HEK293 (cell line): ENCODE results near the gene IGFN1.

Experiments
- CTCF ChIA-PET: fragments of 350-600 bp; formaldehyde crosslinking; extraction: SDS; loops from one replicate; lab custom pipeline; 2021; ENCODE audit warnings: antibody characterized with exemption; lab: Yijun Ruan, JAX
- POLR2A ChIA-PET: fragments of 300-600 bp; formaldehyde crosslinking; extraction: SDS; loops from one replicate; lab custom pipeline; 2020; ENCODE audit warnings: antibody characterized with exemption, inconsistent platforms; lab: Yijun Ruan, JAX
- H3K27ac ChIP-seq: fragments of 200-500 bp; sonication (Bioruptor generic); 2 replicates; pipeline ENCODE4 v1.5.1; 2014; ENCODE audit warnings: low read depth, low read length, control low read depth, inconsistent platforms; ENCODE audit errors: extremely low read depth
- H3K36me3 ChIP-seq, 2 experiments: fragments of 200-500 bp in 1 of 2; sonication (Bioruptor generic) in 1 of 2; 1 replicate in 1 of 2; 2 replicates in 1 of 2; pipeline ENCODE4 v1.5.1; 2014 to 2017; ENCODE audit warnings: inconsistent platforms in 2 of 2, low read length in 2 of 2; ENCODE audit not compliant: control insufficient read depth in 2 of 2, insufficient read depth in 1 of 2
- H3K4me1 ChIP-seq: fragments of 200-500 bp; sonication (Bioruptor generic); 2 replicates; pipeline ENCODE4 v1.5.1; 2014; ENCODE audit warnings: mild to moderate bottlenecking, low read length, inconsistent platforms; ENCODE audit not compliant: control insufficient read depth, insufficient read depth
- H3K4me3 ChIP-seq: 2 replicates; pipeline ENCODE4 v1.5.1; 2011; ENCODE audit warnings: low read depth, mild to moderate bottlenecking, control low read depth, low read length, moderate library complexity
- H3K9me3 ChIP-seq: fragments of 200-500 bp; sonication (Bioruptor generic); 2 replicates; pipeline ENCODE4 v1.5.1; 2014; ENCODE audit warnings: low read depth, low read length, inconsistent platforms; ENCODE audit not compliant: control insufficient read depth, insufficient read depth
- EGR2 ChIP-seq: fragments of 450-650 bp; formaldehyde crosslinking; IDR thresholded peaks from 2 replicates; pipeline ENCODE4 v1.5.1; 2016; ENCODE audit warnings: low read depth, missing biosample characterization, missing genetic modification characterization
- GLIS1 ChIP-seq: fragments of 450-650 bp; formaldehyde crosslinking; IDR thresholded peaks from 2 replicates; pipeline ENCODE4 v1.5.1; 2016; ENCODE audit warnings: missing biosample characterization, missing genetic modification characterization
- GLIS2 ChIP-seq: fragments of 450-650 bp; formaldehyde crosslinking; IDR thresholded peaks from 2 replicates; pipeline ENCODE4 v1.5.1; 2016; ENCODE audit warnings: missing biosample characterization, missing genetic modification characterization
- KLF16 ChIP-seq: fragments of 450-650 bp; formaldehyde crosslinking; IDR thresholded peaks from 2 replicates; pipeline ENCODE4 v1.5.1; 2017; ENCODE audit warnings: missing biosample characterization, missing genetic modification characterization
- MYNN ChIP-seq: fragments of 450-650 bp; formaldehyde crosslinking; IDR thresholded peaks from 2 replicates; pipeline ENCODE4 v1.5.1; 2016; ENCODE audit warnings: missing biosample characterization, missing genetic modification characterization, borderline replicate concordance
- PRDM6 ChIP-seq: fragments of 450-650 bp; formaldehyde crosslinking; IDR thresholded peaks from 2 replicates; pipeline ENCODE4 v1.5.1; 2017; ENCODE audit warnings: missing biosample characterization, missing genetic modification characterization
- ZFHX2 ChIP-seq: fragments of 450-650 bp; formaldehyde crosslinking; conservative IDR thresholded peaks from 2 replicates; pipeline ENCODE4 v1.5.1; 2016; ENCODE audit warnings: missing biosample characterization, missing genetic modification characterization
- ZFP69B ChIP-seq: fragments of 450-650 bp; formaldehyde crosslinking; IDR thresholded peaks from 2 replicates; pipeline ENCODE4 v1.5.1; 2016; ENCODE audit warnings: missing biosample characterization, missing genetic modification characterization
- ZIC2 ChIP-seq: fragments of 450-650 bp; formaldehyde crosslinking; IDR thresholded peaks from 2 replicates; pipeline ENCODE4 v1.5.1; 2016; ENCODE audit warnings: missing biosample characterization, missing genetic modification characterization
- ZNF16 ChIP-seq: fragments of 450-650 bp; formaldehyde crosslinking; IDR thresholded peaks from 2 replicates; pipeline ENCODE4 v1.5.1; 2016; ENCODE audit warnings: low read depth, missing biosample characterization, missing genetic modification characterization
- ZNF544 ChIP-seq: fragments of 450-650 bp; formaldehyde crosslinking; IDR thresholded peaks from 2 replicates; pipeline ENCODE4 v1.5.0; 2017; ENCODE audit warnings: missing biosample characterization, missing genetic modification characterization
- ZNF548 ChIP-seq: fragments of 450-650 bp; formaldehyde crosslinking; IDR thresholded peaks from 2 replicates; pipeline ENCODE4 v1.5.1; 2016; ENCODE audit warnings: missing biosample characterization, missing genetic modification characterization
- ZNF561 ChIP-seq: fragments of 450-650 bp; IDR thresholded peaks from 2 replicates; pipeline ENCODE4 v1.5.1; 2018; ENCODE audit warnings: missing biosample characterization, missing genetic modification characterization, borderline replicate concordance
- ZNF585B ChIP-seq: fragments of 450-650 bp; formaldehyde crosslinking; IDR thresholded peaks from 2 replicates; pipeline ENCODE4 v1.5.1; 2016; ENCODE audit warnings: missing biosample characterization, missing genetic modification characterization
- ZNF596 ChIP-seq: fragments of 450-650 bp; IDR thresholded peaks from 2 replicates; pipeline ENCODE4 v1.5.0; 2018; ENCODE audit warnings: missing biosample characterization, mild to moderate bottlenecking, missing genetic modification characterization, moderate library complexity
- ZNF654 ChIP-seq: fragments of 450-650 bp; formaldehyde crosslinking; IDR thresholded peaks from 2 replicates; pipeline ENCODE4 v1.5.1; 2016; ENCODE audit warnings: low read depth, missing biosample characterization, missing genetic modification characterization
- ZNF664 ChIP-seq: fragments of 450-650 bp; formaldehyde crosslinking; IDR thresholded peaks from 2 replicates; pipeline ENCODE4 v1.5.1; 2016; ENCODE audit warnings: missing biosample characterization, missing genetic modification characterization
- ZNF707 ChIP-seq: fragments of 450-650 bp; formaldehyde crosslinking; IDR thresholded peaks from 2 replicates; pipeline ENCODE4 v1.5.1; 2016; ENCODE audit warnings: missing biosample characterization, missing genetic modification characterization
- TF ChIP-seq, protein P1 (sequence below): fragments of 450-650 bp; formaldehyde crosslinking; IDR thresholded peaks from 2 replicates; pipeline ENCODE4 v1.5.1; 2016; ENCODE audit warnings: missing biosample characterization, missing genetic modification characterization

The IGFN1 gene

GRCh38 chr1:201147396-201148015, 43.1 kb upstream of the IGFN1 start:
- Histone ChIP-seq H3K4me1 (no peaks in the 10 kb centered on the region), H3K4me3 (no peak overlapping the region), H3K27ac (no peak overlapping the region), H3K9me3 (no peaks in the 10 kb centered on the region), H3K36me3 (peaks cover 25 to 100% of the 10 kb centered on the region in 2 experiments)
- TF ChIP-seq ZFHX2 (tag by site-specific recombination) (0 out of 2 replicates have a peak, but pooled peaks have one; percentile 17), MYNN (tag by site-specific recombination) (no peak), EGR2 (tag by site-specific recombination) (peak; percentile 46; the same call in 1 of the 2 replicates)
- CTCF ChIA-PET, result interaction anchor here (0.7 to 1.6 kb wide), 4 partner anchors 61 to 107 kb away, joined by 3 to 6 read pairs (median 3); no protein-coding TSS in a partner anchor
- POLR2A ChIA-PET, result interaction anchor here (2.1 kb wide), 1 partner anchor 24 kb away, joined by 10 read pairs; no protein-coding TSS in a partner anchor

GRCh38 chr1:201149400-201149799, 41.2 kb upstream of the IGFN1 start:
- Histone ChIP-seq H3K4me1 (no peaks in the 10 kb centered on the region; the same call in 1 of the 2 replicates), H3K4me3 (no peak overlapping the region), H3K27ac (no peak overlapping the region), H3K9me3 (no peaks in the 10 kb centered on the region), H3K36me3 (peaks cover 25 to 87% of the 10 kb centered on the region in 2 experiments)
- TF ChIP-seq ZNF654 (tag by site-specific recombination), result peak; percentile 38; the same call in 1 of the 2 replicates
- no peak for TF ChIP-seq ZNF548 (tag by site-specific recombination)
- no peak for TF ChIP-seq ZNF544 (tag by site-specific recombination)
- TF ChIP-seq ZNF664 (tag by site-specific recombination), result no peak
- TF ChIP-seq PRDM6 (tag by site-specific recombination), result no peak
- no peak for TF ChIP-seq ZFP69B (tag by site-specific recombination)
- TF ChIP-seq GLIS2, result no peak
- 0 out of 2 replicates have a peak, but pooled peaks have one; percentile 16 for TF ChIP-seq ZNF561 (tag by site-specific recombination)
- TF ChIP-seq, protein P1, sequence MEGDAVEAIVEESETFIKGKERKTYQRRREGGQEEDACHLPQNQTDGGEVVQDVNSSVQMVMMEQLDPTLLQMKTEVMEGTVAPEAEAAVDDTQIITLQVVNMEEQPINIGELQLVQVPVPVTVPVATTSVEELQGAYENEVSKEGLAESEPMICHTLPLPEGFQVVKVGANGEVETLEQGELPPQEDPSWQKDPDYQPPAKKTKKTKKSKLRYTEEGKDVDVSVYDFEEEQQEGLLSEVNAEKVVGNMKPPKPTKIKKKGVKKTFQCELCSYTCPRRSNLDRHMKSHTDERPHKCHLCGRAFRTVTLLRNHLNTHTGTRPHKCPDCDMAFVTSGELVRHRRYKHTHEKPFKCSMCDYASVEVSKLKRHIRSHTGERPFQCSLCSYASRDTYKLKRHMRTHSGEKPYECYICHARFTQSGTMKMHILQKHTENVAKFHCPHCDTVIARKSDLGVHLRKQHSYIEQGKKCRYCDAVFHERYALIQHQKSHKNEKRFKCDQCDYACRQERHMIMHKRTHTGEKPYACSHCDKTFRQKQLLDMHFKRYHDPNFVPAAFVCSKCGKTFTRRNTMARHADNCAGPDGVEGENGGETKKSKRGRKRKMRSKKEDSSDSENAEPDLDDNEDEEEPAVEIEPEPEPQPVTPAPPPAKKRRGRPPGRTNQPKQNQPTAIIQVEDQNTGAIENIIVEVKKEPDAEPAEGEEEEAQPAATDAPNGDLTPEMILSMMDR (tag by site-specific recombination), result 0 out of 2 replicates have a peak, but pooled peaks have one; percentile 23
- TF ChIP-seq KLF16 (tag by site-specific recombination), result no peak
- no peak for TF ChIP-seq GLIS1
- TF ChIP-seq ZNF585B (tag by site-specific recombination), result no peak
- no peak for TF ChIP-seq ZNF16 (tag by site-specific recombination)
- no peak for TF ChIP-seq ZIC2 (tag by site-specific recombination)
- TF ChIP-seq ZNF596 (tag by site-specific recombination), result no peak
- TF ChIP-seq ZNF707 (tag by site-specific recombination), result no peak
- ChIA-PET POLR2A (interaction anchor here (1.4 to 2.1 kb wide), 2 partner anchors 11 to 22 kb away, joined by 3 to 10 read pairs; no protein-coding TSS in a partner anchor), CTCF (interaction anchor here (0.6 to 2.3 kb wide), 19 partner anchors 9 to 213 kb away, joined by 3 to 9 read pairs (median 4); partner anchors contain the start of genes ASCL5 and IGFN1)
